SKM-1 treated with dmso at 0.1 percent for 144 hours (cell line): Measurements from ENCODE around the gene LALBA.
"Not testable (repeated sequence)": the region's sequence is repeated elsewhere in the genome, so short reads cannot be mapped to it uniquely, and the experiment has no call there.

Source experiments
- DNase-seq: peaks from one replicate; lab custom pipeline; 2025; ENCODE audit not compliant: unreplicated experiment; lab: John Stamatoyannopoulos, UW

Gene LALBA

DNA sequence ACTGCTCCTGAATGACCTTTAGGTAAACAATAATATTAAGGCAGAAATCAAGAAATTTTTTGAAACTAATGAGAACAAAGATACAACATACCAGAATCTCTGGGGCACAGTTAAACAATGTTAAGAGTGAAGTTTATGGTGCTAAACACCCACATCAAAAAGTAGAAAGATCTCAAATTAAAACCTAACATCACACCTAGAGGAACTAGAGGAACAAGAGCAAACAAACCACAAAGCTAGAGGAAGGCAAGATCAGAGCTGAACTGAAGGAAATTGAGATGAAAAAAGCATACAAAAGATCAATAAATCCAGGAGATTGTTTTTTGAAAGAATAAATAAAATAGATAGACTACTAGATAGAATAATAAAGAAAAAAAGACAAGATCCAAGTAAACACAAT, 37.2 kb downstream of the LALBA start:
- DNase-seq, result no peak

DNA sequence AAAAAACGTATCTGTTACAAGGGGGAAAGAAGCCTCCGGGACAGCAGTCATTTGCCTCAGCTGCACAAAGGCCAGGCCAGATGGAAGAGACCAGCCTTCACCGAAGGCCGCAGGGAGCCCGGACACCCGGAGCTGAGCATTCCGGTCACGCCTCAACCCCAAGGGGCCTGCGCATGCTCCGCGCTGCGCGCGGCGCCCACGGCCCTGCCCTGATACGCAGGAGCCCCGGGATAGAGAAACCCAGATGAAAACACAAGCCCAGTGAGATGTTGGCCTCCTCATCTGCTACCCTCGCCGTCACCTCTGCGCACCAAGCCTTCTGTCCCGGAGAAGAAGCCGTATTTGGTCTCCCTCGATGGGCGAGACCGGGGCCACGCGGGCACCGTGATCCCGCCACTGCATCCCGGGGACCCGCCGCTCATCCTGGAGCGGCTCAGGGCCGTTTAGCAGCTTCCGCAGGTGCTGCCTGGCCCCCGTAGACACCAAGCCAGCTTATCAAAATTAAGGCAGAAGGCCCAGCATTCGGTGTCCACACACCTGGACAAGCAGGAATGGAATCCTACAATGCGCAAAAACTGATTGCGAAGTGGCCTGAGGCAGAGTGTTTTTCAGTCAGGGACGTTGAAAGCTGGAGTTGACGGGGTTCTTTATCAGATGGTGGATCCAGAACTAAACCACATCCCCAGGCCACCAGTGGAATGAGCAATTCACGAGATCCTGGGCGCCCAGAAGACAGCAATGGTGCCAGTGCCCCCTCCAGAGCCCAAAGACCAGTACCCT, 41.8 kb downstream of the LALBA start:
- no peak for DNase-seq

DNA sequence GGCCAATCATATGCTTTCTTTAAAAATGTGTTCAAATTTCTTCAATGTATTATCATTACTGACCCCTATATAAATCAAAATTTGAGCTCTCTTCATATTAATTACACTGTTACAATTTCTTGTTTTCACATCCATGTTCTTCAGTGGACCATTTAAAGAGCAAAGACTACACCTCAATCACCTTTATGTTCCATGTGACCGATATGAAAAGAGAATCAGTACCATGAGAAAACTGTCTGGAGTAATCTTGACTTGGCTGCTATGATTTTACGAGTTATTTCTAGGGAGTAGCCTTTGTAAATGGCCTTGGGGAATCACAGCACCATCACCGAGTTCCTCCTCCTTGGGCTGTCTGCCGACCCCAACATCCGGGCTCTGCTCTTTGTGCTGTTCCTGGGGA, 44.5 kb downstream of the LALBA start, which contains the start of gene OR8S1:
Gene OR8S1, plus strand, starts transcription at position 301 of the 400 bp plus-strand sequence. Its CDS starts 0 bp downstream, at position 301.
- no peak for DNase-seq

DNA sequence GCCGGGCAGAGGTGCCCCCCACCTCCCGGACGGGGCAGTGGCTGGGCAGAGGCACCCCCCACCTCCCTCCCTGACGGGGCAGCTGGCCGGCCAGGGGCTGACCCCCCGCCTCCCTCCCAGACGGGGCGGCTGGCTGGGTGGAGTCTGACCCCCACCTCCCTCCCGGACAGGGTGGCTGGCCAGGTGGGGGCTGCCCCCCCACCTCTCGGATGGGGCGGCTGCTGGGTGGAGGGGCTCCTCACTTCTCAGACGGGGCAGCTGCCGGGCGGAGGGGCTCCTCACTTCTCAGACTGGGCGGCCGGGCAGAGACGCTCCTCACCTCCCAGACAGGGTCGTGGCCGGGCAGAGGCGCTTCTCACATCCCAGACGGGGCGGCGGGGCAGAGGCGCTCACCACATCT, 49.5 kb downstream of the LALBA start:
- DNase-seq, result not testable (repeated sequence)
